Natural killer cell treated with Interleukin-12 subunit alpha and Interleukin-12 subunit beta and Interleukin-15 and Interleukin-18, amount 100 ng/mL, for 72 hours (primary cell): Measurements from ENCODE around the gene CLEC5A. TPM values are rescaled to one million over a fixed set of nuclear protein-coding genes. Genes with fewer than 3 reads are reported as not detected.

ENCODE experiments used
- ATAC-seq, 2 donors: fragments of 150-1000 bp; cut with Tn5 transposase in 1 of 2; sonication (Bioruptor Pico), chemical (Tn5 transposase) in 1 of 2; 2 replicates each; pipeline ENCODE4 v1.10.0; 2021
- DNase-seq: peaks from one replicate; pipeline ENCODE4 v3.0.0; 2022; ENCODE audit warnings: low spot score
- H3K27ac Mint-ChIP-seq, 2 donors: 1 replicate in 1 of 2; 2 replicates in 1 of 2; pipeline ENCODE4 v1.8.0; 2022; ENCODE audit warnings: mixed read lengths in 2 of 2, mild to moderate bottlenecking in 1 of 2, moderate library complexity in 1 of 2
- H3K27me3 Mint-ChIP-seq, 2 donors: 1 replicate in 1 of 2; 2 replicates in 1 of 2; pipeline ENCODE4 v1.8.0; 2022; ENCODE audit warnings: mixed read lengths in 2 of 2
- H3K36me3 Mint-ChIP-seq: one replicate; pipeline ENCODE4 v1.8.0; 2022; ENCODE audit warnings: mixed read lengths
- H3K4me1 Mint-ChIP-seq, 2 donors: 1 replicate in 1 of 2; 2 replicates in 1 of 2; pipeline ENCODE4 v1.8.0; 2022; ENCODE audit warnings: low read depth in 2 of 2, mixed read lengths in 2 of 2, mild to moderate bottlenecking in 1 of 2
- H3K4me3 Mint-ChIP-seq: one replicate; pipeline ENCODE4 v1.8.0; 2022; ENCODE audit warnings: mixed read lengths
- H3K9me3 Mint-ChIP-seq: 2 replicates; pipeline ENCODE4 v1.8.0; 2022; ENCODE audit warnings: mixed read lengths
- total RNA-seq, 2 donors: library from RNA; stranded (reverse); gene quantifications; one replicate each; pipeline ENCODE4 v1.2.3, GENCODE V29; 2022

CLEC5A gene
- total RNA-seq, 2 donors from 2014 or later: not detected

- Mint-ChIP-seq H3K4me1 (peaks cover 12 to 28% of the 10 kb centered on the region in 2 donors), H3K27ac (no peak overlapping the region), H3K36me3 (no peaks in the 10 kb centered on the region), H3K4me3 (no peak overlapping the region), H3K27me3 (no peaks in the 10 kb centered on the region), H3K9me3 (peaks cover 4% of the 10 kb centered on the region)
- ATAC-seq: no peak
- DNase-seq: no peak
Measured at GRCh38 chr7:141974831-141975230, 28.1 kb upstream of the CLEC5A start.

- Mint-ChIP-seq H3K4me3 (no peak within 1 kb of the TSS), H3K9me3 (no peaks in the 10 kb centered on the region), H3K4me1 (peaks cover 5 to 18% of the 10 kb centered on the region in 2 donors), H3K27me3 (no peaks in the 10 kb centered on the region), H3K36me3 (no peaks in the 10 kb centered on the region), H3K27ac (no peak within 1 kb of the TSS)
- DNase-seq: no peak
- no peak for ATAC-seq
Measured at GRCh38 chr7:141973673-141974072, 26.9 kb upstream of the CLEC5A start, which contains the start of gene TAS2R38. Gene TAS2R38, minus strand, starts transcription at chr7:141973773. Its CDS starts 84 bp downstream, at chr7:141973689.

- H3K36me3 Mint-ChIP-seq: no peaks in the 10 kb centered on the region
- H3K27me3 Mint-ChIP-seq: peaks cover 0 to 8% of the 10 kb centered on the region in 2 donors
- H3K9me3 Mint-ChIP-seq: no peaks in the 10 kb centered on the region
- DNase-seq (no peak), ATAC-seq (no peak)
- no peaks in the 10 kb centered on the region for H3K4me1 Mint-ChIP-seq
- H3K4me3 Mint-ChIP-seq: no peak overlapping the region
- H3K27ac Mint-ChIP-seq: no peak overlapping the region
Measured at GRCh38 chr7:141960687-141961422, 14.1 kb upstream of the CLEC5A start.

- DNase-seq: no peak
- H3K4me1 Mint-ChIP-seq: no peaks in the 10 kb centered on the region
- peaks cover 0 to 9% of the 10 kb centered on the region in 2 donors for H3K27me3 Mint-ChIP-seq
- no peak for ATAC-seq
- H3K36me3 Mint-ChIP-seq: no peaks in the 10 kb centered on the region
- no peak overlapping the region for H3K27ac Mint-ChIP-seq
- H3K9me3 Mint-ChIP-seq: no peaks in the 10 kb centered on the region
- H3K4me3 Mint-ChIP-seq: no peak overlapping the region
Measured at GRCh38 chr7:141956084-141956483, 9.3 kb upstream of the CLEC5A start.

- no peak overlapping the region for H3K27ac Mint-ChIP-seq
- DNase-seq (no peak), ATAC-seq (no peak)
- H3K9me3 Mint-ChIP-seq: no peaks in the 10 kb centered on the region
- H3K4me3 Mint-ChIP-seq: no peak overlapping the region
- H3K4me1 Mint-ChIP-seq: no peaks in the 10 kb centered on the region
- no peaks in the 10 kb centered on the region for H3K36me3 Mint-ChIP-seq
- H3K27me3 Mint-ChIP-seq: peaks cover 0 to 11% of the 10 kb centered on the region in 2 donors
Measured at GRCh38 chr7:141954334-141954733, 7.6 kb upstream of the CLEC5A start.

- no peak overlapping the region for H3K4me3 Mint-ChIP-seq
- H3K9me3 Mint-ChIP-seq: no peaks in the 10 kb centered on the region
- DNase-seq: no peak
- H3K4me1 Mint-ChIP-seq: no peaks in the 10 kb centered on the region
- no peak overlapping the region for H3K27ac Mint-ChIP-seq
- peaks cover 0 to 11% of the 10 kb centered on the region in 2 donors for H3K27me3 Mint-ChIP-seq
- no peaks in the 10 kb centered on the region for H3K36me3 Mint-ChIP-seq
- no peak for ATAC-seq
Measured at GRCh38 chr7:141952461-141952860, 5.7 kb upstream of the CLEC5A start.

- Mint-ChIP-seq H3K36me3 (no peaks in the 10 kb centered on the region), H3K4me3 (no peak overlapping the region), H3K4me1 (no peaks in the 10 kb centered on the region), H3K27ac (no peak overlapping the region), H3K9me3 (no peaks in the 10 kb centered on the region), H3K27me3 (peaks cover 0 to 11% of the 10 kb centered on the region in 2 donors)
- no peak for ATAC-seq
- no peak for DNase-seq
Measured at GRCh38 chr7:141950806-141951205, 4.0 kb upstream of the CLEC5A start.

- ATAC-seq: no peak
- no peak overlapping the region for H3K27ac Mint-ChIP-seq
Measured at GRCh38 chr7:141949911-141950310, 3.1 kb upstream of the CLEC5A start.

GRCh38 chr7:141949451-141949850, 2.7 kb upstream of the CLEC5A start:
- Mint-ChIP-seq H3K27me3 (peaks cover 0 to 11% of the 10 kb centered on the region in 2 donors), H3K36me3 (no peaks in the 10 kb centered on the region), H3K9me3 (no peaks in the 10 kb centered on the region), H3K4me3 (no peak overlapping the region), H3K4me1 (no peaks in the 10 kb centered on the region), H3K27ac (no peak overlapping the region)
- ATAC-seq (no peak), DNase-seq (no peak)

More at GRCh38 chr7:141949911-141950310, 3.1 kb upstream of the CLEC5A start:
- H3K4me3 Mint-ChIP-seq: no peak overlapping the region
- no peak for DNase-seq
- H3K36me3 Mint-ChIP-seq: no peaks in the 10 kb centered on the region
- no peaks in the 10 kb centered on the region for H3K9me3 Mint-ChIP-seq
- peaks cover 0 to 11% of the 10 kb centered on the region in 2 donors for H3K27me3 Mint-ChIP-seq
- no peaks in the 10 kb centered on the region for H3K4me1 Mint-ChIP-seq

- Mint-ChIP-seq H3K27me3 (peaks cover 0 to 11% of the 10 kb centered on the region in 2 donors), H3K4me1 (no peaks in the 10 kb centered on the region), H3K4me3 (no peak overlapping the region), H3K27ac (no peak overlapping the region), H3K36me3 (no peaks in the 10 kb centered on the region), H3K9me3 (no peaks in the 10 kb centered on the region)
- no peak for DNase-seq
- ATAC-seq: no peak
Measured at GRCh38 chr7:141949021-141949420, 2.2 kb upstream of the CLEC5A start.

GRCh38 chr7:141945356-141945755, 1.4 kb downstream of the CLEC5A start:
- H3K4me1 Mint-ChIP-seq: no peaks in the 10 kb centered on the region
- H3K9me3 Mint-ChIP-seq: peaks cover 8% of the 10 kb centered on the region
- DNase-seq (no peak), ATAC-seq (no peak)
- no peak overlapping the region for H3K4me3 Mint-ChIP-seq
- H3K36me3 Mint-ChIP-seq: peaks cover 17% of the 10 kb centered on the region
- H3K27ac Mint-ChIP-seq: no peak overlapping the region
- peaks cover 0 to 12% of the 10 kb centered on the region in 2 donors for H3K27me3 Mint-ChIP-seq

GRCh38 chr7:141944811-141945210, 2.0 kb downstream of the CLEC5A start:
- peaks cover 20% of the 10 kb centered on the region for H3K36me3 Mint-ChIP-seq
- H3K4me3 Mint-ChIP-seq: no peak overlapping the region

GRCh38 chr7:141943846-141944245, 2.9 kb downstream of the CLEC5A start:
- Mint-ChIP-seq H3K27ac (no peak overlapping the region), H3K27me3 (peaks cover 0 to 10% of the 10 kb centered on the region in 2 donors), H3K4me1 (no peaks in the 10 kb centered on the region), H3K9me3 (peaks cover 11% of the 10 kb centered on the region), H3K4me3 (no peak overlapping the region), H3K36me3 (peaks cover 20% of the 10 kb centered on the region)
- DNase-seq (no peak), ATAC-seq (no peak)

More at GRCh38 chr7:141944811-141945210, 2.0 kb downstream of the CLEC5A start:
- no peak for DNase-seq
- Mint-ChIP-seq H3K9me3 (peaks cover 8% of the 10 kb centered on the region), H3K27me3 (peaks cover 0 to 10% of the 10 kb centered on the region in 2 donors), H3K4me1 (no peaks in the 10 kb centered on the region), H3K27ac (no peak overlapping the region)
- ATAC-seq: no peak

GRCh38 chr7:141941075-141941474, 5.7 kb downstream of the CLEC5A start:
- Mint-ChIP-seq H3K4me1 (no peaks in the 10 kb centered on the region), H3K27ac (no peak overlapping the region)

More at GRCh38 chr7:141941075-141941474, 5.7 kb downstream of the CLEC5A start:
- Mint-ChIP-seq H3K4me3 (no peak overlapping the region), H3K9me3 (peaks cover 11% of the 10 kb centered on the region), H3K27me3 (peaks cover 0 to 11% of the 10 kb centered on the region in 2 donors), H3K36me3 (peaks cover 20% of the 10 kb centered on the region)
- DNase-seq (no peak), ATAC-seq (no peak)
